DOHH2 (cell line): ENCODE measurements around the gene PIP4K2C.

Source experiments
- H3F3A ChIP-seq: fragments of 200-600 bp; sonication (generic), shearing (Covaris generic); 2 replicates; pipeline ENCODE4 v1.6.0; 2016; ENCODE audit warnings: antibody characterized with exemption, mild to moderate bottlenecking; ENCODE audit not compliant: control insufficient read depth, insufficient read depth
- H3K27ac ChIP-seq: fragments of 200-600 bp; sonication (generic); 2 replicates; pipeline ENCODE4 v1.5.1; 2014; ENCODE audit warnings: low read depth, mild to moderate bottlenecking, low read length, moderate library complexity
- H3K27me3 ChIP-seq: fragments of 200-600 bp; sonication (generic); 2 replicates; pipeline ENCODE4 v1.6.1; 2014; ENCODE audit warnings: mild to moderate bottlenecking, low read length, mixed read lengths; ENCODE audit not compliant: control insufficient read depth
- H3K36me3 ChIP-seq: fragments of 200-600 bp; sonication (generic); 2 replicates; pipeline ENCODE4 v1.6.1; 2014; ENCODE audit warnings: mild to moderate bottlenecking, low read length, moderate library complexity, mixed read lengths; ENCODE audit not compliant: control insufficient read depth
- H3K4me1 ChIP-seq: fragments of 200-600 bp; sonication (generic); 2 replicates; pipeline ENCODE4 v1.6.1; 2014; ENCODE audit warnings: mild to moderate bottlenecking, low read length, mixed read lengths; ENCODE audit not compliant: control insufficient read depth
- H3K4me2 ChIP-seq: fragments of 200-600 bp; sonication (generic); 2 replicates; pipeline ENCODE4 v1.6.0; 2014; ENCODE audit warnings: mild to moderate bottlenecking, low read length, moderate library complexity
- H3K4me3 ChIP-seq: fragments of 200-600 bp; sonication (generic); 2 replicates; pipeline ENCODE4 v1.5.1; 2014; ENCODE audit warnings: mild to moderate bottlenecking, low read length, mixed read lengths
- H3K79me2 ChIP-seq: fragments of 200-600 bp; sonication (generic); 2 replicates; pipeline ENCODE4 v1.6.1; 2014; ENCODE audit warnings: mild to moderate bottlenecking, low read length, mixed read lengths; ENCODE audit not compliant: control insufficient read depth
- H3K9me2 ChIP-seq: fragments of 200-600 bp; sonication (generic); replicated peaks from 2 replicates; pipeline ENCODE4 v1.6.1; 2014; ENCODE audit warnings: mild to moderate bottlenecking, low read length, mixed read lengths; ENCODE audit not compliant: control insufficient read depth
- H3K9me3 ChIP-seq: fragments of 200-600 bp; sonication (generic); 2 replicates; pipeline ENCODE4 v1.6.1; 2014; ENCODE audit warnings: antibody characterized with exemption, low read length, mixed read lengths; ENCODE audit not compliant: control insufficient read depth, insufficient read depth
- H4K20me1 ChIP-seq: fragments of 200-600 bp; sonication (generic); 2 replicates; pipeline ENCODE4 v1.6.0; 2014; ENCODE audit warnings: low read depth, mild to moderate bottlenecking, antibody characterized with exemption, low read length, moderate library complexity; ENCODE audit not compliant: control insufficient read depth, insufficient read depth
- EZH2phosphoT487 ChIP-seq: fragments of 200-600 bp; sonication (generic); IDR thresholded peaks from 2 replicates; pipeline ENCODE4 v1.6.1; 2017; ENCODE audit warnings: borderline replicate concordance, mild to moderate bottlenecking, antibody characterized with exemption, low read length, moderate library complexity, mixed read lengths
- TF ChIP-seq, protein P1 (sequence below): fragments of 200-600 bp; sonication (generic); IDR thresholded peaks from one replicate; pipeline ENCODE4 v1.5.1; 2014; ENCODE audit warnings: antibody characterized with exemption, mild to moderate bottlenecking, low read depth, low read length; ENCODE audit not compliant: poor library complexity, severe bottlenecking

The PIP4K2C gene

DNA sequence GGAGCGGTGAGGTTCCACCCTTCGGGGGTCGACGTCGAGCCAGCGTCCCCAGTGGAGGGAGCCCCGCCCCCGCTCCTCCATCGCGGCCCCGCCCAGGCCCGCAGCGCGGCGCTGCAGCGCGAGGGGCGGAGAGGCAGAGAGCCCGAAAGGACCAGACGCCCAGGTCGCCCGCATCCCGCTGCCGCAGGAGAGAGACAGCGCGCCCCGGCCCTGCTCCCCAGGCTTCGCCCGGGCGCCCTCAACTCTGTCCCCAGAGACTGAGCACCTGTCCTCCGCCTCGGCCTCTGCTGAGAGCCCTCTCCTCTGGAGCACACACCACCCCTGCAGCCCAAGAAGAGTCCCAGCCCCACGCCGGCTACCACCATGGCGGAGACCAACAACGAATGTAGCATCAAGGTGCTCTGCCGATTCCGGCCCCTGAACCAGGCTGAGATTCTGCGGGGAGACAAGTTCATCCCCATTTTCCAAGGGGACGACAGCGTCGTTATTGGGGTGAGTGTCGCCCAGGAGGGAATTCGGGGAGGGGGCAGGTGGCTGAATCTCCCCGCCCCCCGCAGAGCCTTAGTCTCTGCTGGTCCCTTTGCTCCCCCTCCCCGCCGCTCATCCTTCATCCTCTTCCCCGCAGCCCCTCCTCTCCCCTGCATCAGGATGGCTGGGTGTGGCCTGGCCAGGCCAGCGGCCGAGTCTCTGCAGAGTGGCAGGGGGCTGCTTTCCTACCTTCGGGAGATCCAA, 40.9 kb upstream of the PIP4K2C start, which contains the start of gene KIF5A:
TSS of gene KIF5A (plus strand) at position 136 of the 732 bp plus-strand sequence. CDS start at position 364, 228 bp downstream.
- TF ChIP-seq, protein P1, sequence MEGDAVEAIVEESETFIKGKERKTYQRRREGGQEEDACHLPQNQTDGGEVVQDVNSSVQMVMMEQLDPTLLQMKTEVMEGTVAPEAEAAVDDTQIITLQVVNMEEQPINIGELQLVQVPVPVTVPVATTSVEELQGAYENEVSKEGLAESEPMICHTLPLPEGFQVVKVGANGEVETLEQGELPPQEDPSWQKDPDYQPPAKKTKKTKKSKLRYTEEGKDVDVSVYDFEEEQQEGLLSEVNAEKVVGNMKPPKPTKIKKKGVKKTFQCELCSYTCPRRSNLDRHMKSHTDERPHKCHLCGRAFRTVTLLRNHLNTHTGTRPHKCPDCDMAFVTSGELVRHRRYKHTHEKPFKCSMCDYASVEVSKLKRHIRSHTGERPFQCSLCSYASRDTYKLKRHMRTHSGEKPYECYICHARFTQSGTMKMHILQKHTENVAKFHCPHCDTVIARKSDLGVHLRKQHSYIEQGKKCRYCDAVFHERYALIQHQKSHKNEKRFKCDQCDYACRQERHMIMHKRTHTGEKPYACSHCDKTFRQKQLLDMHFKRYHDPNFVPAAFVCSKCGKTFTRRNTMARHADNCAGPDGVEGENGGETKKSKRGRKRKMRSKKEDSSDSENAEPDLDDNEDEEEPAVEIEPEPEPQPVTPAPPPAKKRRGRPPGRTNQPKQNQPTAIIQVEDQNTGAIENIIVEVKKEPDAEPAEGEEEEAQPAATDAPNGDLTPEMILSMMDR: peak; percentile 30
- no peak for TF ChIP-seq EZH2phosphoT487
- peaks cover 19% of the 10 kb centered on the region for H3K79me2 ChIP-seq
- peak within 1 kb of the TSS; percentile 64 for H3K4me2 ChIP-seq
- no peaks in the 10 kb centered on the region for H3K9me2 ChIP-seq
- peaks cover 9% of the 10 kb centered on the region for H3K36me3 ChIP-seq
- H4K20me1 ChIP-seq: no peaks in the 10 kb centered on the region
- H3F3A ChIP-seq: peaks cover 5% of the 10 kb centered on the region
- no peaks in the 10 kb centered on the region for H3K9me3 ChIP-seq
- peaks cover 31% of the 10 kb centered on the region for H3K4me1 ChIP-seq
- H3K4me3 ChIP-seq: peak within 1 kb of the TSS; percentile 57
- peaks cover 26% of the 10 kb centered on the region for H3K27me3 ChIP-seq
- H3K27ac ChIP-seq: no peak within 1 kb of the TSS

DNA sequence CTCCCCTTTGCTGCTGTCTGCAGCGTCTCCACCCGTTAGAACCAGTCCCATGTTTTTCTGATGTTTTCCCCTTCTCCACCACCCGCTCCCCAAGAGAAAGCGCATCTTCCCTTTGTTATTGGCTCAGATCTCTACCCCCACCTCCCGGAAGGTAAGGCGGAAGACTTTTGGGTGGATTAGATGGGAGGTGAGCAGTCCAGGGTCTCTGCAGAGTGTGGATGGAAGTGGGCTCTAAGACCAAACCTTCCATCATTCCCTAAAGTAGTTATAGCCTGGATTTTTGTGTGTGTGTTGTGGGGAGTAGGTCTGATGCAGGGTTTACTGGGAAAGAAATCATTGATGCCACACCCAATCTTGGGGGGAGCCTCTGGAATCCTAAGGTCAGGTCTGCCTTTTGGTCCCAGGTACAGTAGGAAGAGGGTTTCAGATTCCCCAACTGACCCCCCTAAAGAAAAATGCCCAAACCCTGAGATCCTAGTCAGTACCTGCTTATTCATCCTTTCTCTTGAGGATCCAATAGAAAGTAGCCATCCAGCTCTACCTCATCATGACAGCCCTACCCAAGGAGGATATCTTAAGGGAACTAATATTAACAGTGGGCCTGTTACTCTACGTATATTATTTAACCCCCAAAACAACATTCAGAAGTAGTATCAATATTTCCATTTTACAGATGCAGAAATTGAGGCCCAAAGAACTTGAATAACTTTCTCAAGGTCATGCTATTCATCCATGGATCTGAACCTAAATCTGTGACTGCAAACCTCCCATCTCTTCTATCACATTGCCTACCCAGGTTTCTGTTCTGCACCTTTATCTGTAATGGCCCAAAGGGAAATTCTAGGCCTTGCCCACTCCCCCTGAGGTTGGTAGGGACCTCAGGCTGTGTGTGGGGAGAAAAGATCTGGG, 40.1 kb upstream of the PIP4K2C start:
- TF ChIP-seq, protein P1: no peak
- TF ChIP-seq EZH2phosphoT487: no peak
- peaks cover 11% of the 10 kb centered on the region for H3K79me2 ChIP-seq
- no peak overlapping the region for H3K4me2 ChIP-seq

DNA sequence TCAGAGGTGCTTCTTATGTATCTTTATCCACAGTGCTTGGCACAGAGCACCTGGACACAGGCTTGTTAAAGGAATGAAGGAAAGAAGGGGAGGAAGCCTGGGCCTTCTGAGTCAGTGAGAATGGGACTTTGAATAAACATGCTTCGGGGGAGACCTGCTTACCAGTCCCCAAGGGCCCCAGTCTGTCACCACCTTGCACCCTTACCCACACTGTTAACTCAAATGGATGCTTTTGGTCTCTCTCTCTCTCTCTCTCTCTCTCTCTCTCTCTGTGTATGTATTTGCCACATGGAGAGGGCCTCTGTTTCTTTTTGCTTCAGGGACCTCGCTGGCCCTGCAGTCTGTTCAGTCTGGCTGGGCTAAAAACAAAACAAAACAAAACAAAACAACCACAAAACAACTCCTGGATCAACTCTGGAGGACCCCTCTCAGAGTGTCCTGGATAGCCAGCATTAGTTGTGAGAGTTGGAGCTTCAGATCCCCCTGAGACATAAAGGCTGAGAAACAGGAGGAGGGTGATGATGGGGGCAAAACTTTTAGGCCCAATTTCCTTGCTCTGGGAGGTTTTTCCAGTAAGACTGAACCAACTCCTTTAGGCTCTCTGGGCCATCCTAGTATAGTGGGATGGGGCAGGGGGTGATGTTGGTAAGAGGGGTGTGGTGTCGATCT, 39.2 kb upstream of the PIP4K2C start:
- Histone ChIP-seq H3K4me3 (no peak overlapping the region), H3K36me3 (peaks cover under 1% of the 10 kb centered on the region; the same call in 1 of the 2 replicates), H3K27ac (no peak overlapping the region), H3K4me1 (peaks cover 17% of the 10 kb centered on the region), H3F3A (peaks cover 5% of the 10 kb centered on the region), H3K4me2 (no peak overlapping the region), H3K9me3 (no peaks in the 10 kb centered on the region), H4K20me1 (no peaks in the 10 kb centered on the region), H3K79me2 (peaks cover 2% of the 10 kb centered on the region), H3K27me3 (peaks cover 26% of the 10 kb centered on the region), H3K9me2 (no peaks in the 10 kb centered on the region)
- TF ChIP-seq, protein P1: no peak
- no peak for TF ChIP-seq EZH2phosphoT487

More for the DNA sequence above, 40.1 kb upstream of the PIP4K2C start:
- no peaks in the 10 kb centered on the region for H3K9me3 ChIP-seq
- peaks cover 5% of the 10 kb centered on the region for H3F3A ChIP-seq
- peaks cover 26% of the 10 kb centered on the region for H3K27me3 ChIP-seq
- no peaks in the 10 kb centered on the region for H4K20me1 ChIP-seq
- H3K36me3 ChIP-seq: peaks cover 3% of the 10 kb centered on the region; the same call in 1 of the 2 replicates
- H3K9me2 ChIP-seq: no peaks in the 10 kb centered on the region
- no peak overlapping the region for H3K4me3 ChIP-seq
- H3K4me1 ChIP-seq: peaks cover 23% of the 10 kb centered on the region
- H3K27ac ChIP-seq: no peak overlapping the region
